HG03558 (cell line): ENCODE data around the gene GOLGA2.
"Not testable (repeated sequence)": the region's sequence is repeated elsewhere in the genome, so short reads cannot be mapped to it uniquely, and the experiment has no call there.

Experiments
- ATAC-seq: cut with Tn5 transposase; IDR thresholded peaks from one replicate; pipeline ENCODE4 v1.9.1; 2021; ENCODE audit warnings: moderate number of reproducible peaks; ENCODE audit not compliant: unreplicated experiment; ENCODE audit errors: extremely low read depth

The GOLGA2 gene

DNA sequence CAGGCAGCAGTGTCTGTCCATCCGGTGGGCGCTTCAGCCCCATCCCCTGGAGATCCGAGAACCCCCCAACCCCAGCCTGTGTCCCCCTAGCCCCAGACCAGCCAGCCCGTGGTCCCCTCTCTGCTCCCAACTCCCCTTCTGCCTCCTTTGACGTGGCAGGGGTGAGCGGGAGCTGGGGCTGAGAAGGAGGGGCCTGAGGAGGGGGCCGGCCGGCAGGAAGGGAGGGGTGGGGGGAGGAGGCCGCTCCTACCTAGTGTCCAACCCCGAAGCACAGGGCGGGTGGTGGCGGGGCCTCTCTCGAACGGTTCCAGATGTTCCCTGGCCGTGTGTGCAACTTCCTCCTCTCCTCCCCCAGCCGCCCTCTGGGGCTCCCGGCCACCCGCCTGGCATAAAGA lies 31.0 kb downstream of the GOLGA2 start:
- ATAC-seq = no peak

DNA sequence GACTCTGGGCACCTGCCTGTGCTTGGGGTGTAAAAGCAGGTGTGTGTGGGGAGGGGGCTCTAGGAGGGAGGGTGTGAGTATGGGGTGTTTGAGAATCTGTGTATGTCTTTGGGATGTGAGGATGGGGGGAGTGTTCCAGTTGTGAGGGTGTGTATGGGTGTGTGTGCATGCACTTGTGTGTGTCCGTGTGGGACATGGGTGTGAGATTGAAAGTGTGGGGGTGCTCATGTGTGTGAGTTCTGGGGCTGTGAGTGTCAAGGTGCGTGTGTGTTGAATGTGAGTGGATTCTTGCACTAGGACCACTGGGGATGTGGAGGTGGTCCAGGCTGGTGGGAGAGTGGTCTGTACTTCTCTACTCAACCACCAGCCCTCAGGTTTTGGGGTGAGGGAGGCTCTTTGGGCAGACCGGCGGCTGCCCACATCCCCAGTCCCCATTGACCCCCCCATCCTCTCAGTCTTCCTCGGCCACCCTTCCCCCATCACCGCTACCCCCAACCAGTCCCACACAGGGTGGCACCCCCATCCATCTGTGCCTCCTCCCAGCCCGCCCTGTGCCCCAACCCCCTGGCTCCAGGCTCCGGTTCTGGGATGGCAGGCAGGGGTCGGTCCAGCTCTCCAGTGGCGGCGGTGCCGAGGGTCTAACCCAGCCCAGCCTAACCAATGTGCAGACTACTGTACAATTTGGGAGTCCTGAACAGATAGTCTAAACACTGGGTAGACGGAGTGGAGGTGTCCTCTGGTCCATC lies 31.5 kb downstream of the GOLGA2 start:
- ATAC-seq = no peak

DNA sequence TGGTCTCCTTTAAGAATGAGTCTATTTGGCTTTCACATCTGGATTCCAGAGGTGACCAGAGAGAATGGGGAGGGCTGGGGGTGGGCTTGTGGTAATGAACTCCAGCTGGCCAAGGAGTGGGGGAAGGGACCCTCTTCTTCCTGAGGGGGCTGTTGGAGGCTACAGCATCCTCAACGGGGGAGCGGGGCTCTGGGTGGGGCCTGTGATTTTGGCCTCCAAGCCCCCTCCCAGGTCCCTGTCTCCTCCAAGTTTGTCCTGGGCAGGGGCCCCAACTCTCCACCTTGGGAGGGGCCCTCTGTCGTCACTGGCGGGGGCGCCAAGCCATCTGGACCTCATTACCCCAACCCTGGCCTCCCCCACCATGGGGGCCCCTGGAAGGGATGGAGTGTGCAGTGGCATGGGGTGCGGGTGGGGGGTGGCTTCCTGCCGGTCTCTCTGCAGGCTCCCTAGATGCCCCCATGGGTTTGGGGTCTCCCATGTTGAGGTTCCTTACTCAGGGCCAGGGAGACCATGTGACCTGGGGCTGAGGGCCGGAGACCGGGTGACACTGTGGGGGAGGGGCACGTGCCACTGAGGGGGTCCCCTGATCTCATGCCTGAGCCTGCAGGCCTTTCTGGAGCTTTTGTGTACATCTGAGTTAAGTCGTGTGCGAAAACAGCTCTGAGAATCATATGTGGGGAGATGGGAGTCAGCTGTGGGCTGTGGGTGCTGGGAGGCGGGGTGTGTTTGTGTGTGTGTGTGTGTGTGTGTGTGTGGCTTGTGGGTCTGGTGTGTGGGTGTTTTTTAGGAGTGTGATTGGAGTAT lies 32.4 kb downstream of the GOLGA2 start:
- no peak for ATAC-seq

GRCh38 chr9:128242828-128243214 lies 33.0 kb downstream of the GOLGA2 start:
- no peak for ATAC-seq

- ATAC-seq = no peak
These were observed 33.7 kb downstream of the GOLGA2 start for GRCh38 chr9:128242124-128242523.

DNA sequence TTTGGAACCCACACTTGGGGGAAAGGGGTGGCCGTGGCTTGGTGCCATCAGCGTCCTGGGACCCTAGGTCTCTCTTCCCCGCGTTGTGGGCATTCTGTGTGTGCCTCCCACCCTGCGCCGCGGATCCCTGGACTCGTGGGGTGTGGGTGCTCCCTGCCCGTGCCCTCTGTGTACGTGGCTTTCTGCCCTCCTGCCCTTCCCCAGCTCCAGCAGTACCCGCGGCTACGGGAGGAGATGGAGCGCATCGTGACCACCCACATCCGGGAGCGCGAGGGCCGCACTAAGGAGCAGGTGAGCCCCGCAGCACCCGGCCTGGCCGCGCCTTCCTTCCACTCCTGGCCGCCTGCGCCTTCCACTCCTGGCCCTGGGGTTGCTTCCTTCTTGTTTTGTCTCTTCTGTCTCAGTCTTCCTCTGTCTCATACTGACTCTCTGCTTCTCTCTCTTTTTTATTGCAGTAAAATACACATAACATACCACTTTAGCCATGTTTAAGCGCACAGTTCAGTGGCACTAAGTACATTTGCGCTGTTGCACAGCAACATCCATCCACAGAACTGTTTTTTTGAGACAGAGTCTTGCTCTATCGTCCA lies 41.9 kb downstream of the GOLGA2 start:
- ATAC-seq = no peak

DNA sequence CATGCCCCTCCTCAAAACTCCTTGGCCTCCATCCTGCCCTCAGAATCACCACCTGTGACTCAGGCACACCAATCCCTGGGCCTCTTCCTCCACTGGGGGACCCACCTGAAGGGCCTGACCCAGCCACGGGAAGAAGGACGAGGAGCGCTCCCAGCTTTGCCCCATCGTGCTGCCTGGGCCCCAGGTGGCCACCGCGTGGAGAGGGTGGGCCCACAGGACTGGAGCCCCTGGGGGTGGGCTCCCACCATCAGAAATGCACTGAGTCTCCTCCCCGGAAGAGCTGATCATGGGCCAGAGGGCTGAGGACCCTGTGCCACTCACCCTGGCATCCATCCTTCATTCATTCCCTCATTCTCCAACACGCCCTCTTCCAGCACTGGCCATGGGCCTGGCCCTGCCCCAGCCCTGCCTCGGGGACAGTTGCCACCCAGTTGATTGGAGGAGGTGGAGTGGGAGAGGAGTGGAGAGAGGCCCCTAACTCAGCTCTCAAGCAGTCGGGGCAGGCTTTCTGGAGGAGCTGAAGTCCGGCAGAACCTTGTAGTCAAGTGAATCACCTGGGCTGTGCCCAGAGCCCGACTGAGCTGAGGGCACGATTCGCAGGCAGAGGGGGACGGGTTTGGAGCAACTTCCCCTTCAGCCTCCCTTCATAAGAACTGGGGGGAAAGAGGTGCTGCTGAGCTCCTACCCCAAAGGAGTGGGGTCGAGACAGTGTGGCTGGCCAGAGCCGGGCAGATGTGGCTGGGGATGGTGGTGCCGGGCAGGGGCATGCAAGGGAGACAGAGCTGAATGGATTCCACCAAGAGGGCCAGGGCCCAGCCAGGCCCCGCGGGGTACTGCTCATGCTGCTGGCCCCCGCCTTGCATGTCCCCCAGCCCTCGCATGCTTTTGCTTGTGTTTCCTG lies 43.0 kb downstream of the GOLGA2 start:
- no peak for ATAC-seq

DNA sequence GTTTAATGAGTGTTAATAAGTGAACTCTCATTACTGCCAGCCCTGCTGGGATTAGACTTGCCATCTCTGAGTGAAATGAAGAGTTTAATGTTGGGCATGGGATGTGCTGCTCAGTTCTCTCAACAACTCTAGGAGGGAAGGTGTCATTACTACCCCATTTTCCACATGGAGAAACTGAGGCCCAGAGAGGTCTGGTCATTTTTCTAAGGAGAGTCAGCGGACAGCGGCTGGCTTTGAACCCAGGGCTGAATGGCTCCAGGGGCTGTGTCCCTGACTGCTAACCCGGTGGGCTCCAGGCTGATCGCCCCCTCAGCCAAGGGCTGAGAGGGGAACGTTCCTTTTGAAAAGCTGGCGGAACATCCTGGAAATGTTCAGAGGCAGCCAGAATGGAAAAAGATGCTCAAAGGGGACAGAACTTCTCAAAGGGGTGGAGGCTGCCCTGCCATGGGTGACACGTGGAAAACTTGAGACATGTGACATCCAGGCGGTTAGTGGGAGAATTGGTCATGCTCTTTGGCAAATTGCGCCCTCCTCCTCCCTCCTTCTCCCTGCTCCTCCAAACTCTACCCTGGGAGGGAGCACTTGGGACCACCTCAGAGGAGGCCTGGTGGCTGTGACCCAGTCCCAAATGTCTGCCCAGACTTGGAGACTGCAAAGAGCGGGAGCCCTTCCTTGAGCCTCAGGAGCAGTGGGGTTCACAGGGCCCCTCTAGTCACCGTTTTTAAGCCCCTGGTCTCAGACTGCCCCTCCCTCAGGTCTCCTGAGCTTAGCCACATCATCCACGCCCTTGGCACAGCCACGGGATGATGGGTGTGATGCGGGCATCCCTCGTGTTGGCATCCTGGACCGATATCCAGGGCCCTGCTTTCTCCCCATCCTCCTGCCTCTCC lies 43.9 kb downstream of the GOLGA2 start:
- ATAC-seq = no peak

- not testable (repeated sequence) for ATAC-seq
These were observed 44.9 kb downstream of the GOLGA2 start for GRCh38 chr9:128230897-128231296.

GRCh38 chr9:128226412-128226801 lies 49.4 kb downstream of the GOLGA2 start:
- no peak for ATAC-seq

DNA sequence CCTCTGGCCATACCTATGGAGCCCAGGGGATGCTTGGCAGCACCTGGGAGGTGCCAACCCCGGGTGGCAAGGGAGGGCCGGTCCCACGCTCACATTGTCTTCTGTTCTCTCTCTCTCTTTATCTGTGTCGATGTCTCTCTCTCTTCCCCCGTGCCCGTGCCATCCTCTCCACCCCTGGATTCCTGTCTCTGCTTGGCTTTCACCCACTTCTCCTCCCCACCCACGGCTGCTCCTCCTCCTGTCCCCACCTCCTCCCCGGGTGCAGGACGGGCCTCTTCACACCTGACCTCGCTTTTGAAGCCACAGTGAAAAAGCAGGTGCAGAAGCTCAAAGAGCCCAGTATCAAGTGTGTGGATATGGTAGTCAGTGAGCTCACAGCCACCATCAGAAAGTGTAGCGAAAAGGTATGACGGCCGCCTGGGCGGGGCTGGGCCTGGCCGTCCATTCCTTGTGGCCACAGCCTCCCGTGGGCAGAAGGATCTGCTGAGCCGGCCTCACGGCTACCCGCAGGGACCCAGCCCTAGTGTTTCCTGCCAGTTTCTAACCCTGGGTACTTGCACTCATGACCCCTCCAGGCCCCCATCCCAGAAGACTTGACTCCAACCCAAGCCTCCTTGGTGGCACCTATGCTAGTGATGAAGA lies 49.9 kb downstream of the GOLGA2 start:
- no peak for ATAC-seq

- ATAC-seq = no peak
These were observed 50.9 kb downstream of the GOLGA2 start for GRCh38 chr9:128224877-128225276.

- ATAC-seq = no peak
These were observed 52.7 kb downstream of the GOLGA2 start for GRCh38 chr9:128222880-128223670.

- no peak for ATAC-seq
These were observed 53.8 kb downstream of the GOLGA2 start for GRCh38 chr9:128222026-128222425.

DNA sequence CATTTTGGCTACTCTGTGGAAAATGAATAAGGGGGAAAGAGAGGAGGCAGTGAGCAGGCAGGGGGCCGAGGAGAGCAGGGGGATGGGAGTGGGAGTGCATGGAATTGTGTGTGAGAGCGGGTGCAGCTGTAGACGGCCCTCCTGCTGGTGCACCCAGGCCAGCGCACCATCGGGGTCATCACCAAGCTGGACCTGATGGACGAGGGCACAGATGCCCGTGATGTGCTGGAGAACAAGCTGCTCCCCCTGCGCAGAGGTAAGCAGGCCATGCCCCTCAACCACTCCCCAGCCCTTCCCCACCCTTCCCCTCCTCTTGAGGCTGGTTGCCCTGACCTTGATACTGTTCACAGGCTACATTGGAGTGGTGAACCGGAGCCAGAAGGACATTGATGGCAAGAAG lies 56.0 kb downstream of the GOLGA2 start:
- ATAC-seq = no peak

DNA sequence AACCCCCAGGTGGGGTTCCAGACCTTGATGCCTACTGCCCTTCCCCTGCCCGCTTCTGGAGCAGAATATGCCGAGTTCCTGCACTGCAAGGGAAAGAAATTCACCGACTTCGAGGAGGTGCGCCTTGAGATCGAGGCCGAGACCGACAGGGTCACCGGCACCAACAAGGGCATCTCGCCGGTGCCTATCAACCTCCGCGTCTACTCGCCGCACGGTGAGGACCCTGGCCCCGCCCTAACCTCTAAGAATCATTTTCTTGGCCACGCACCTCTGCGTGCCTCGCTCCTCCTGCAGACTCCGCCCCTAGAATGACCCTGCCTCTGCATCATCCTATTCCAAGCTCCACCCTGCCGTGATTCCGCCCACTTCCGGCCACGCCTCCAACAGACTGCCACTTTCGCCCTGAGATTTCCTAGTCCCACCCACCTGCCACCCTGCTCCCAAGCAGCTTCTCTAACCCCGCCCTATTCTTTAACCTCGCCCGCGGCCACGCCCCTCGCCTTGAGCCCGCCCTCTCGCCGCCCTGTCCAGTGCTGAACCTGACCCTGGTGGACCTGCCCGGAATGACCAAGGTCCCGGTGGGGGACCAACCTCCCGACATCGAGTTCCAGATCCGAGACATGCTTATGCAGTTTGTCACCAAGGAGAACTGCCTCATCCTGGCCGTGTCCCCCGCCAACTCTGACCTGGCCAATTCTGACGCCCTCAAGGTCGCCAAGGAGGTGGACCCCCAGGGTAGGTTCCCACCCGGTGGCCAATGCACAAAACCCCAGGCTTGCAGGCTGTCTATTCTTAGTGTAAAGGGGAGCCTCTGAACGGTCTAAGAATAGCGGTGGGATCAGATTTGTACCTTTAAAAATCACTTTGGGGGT lies 57.1 kb downstream of the GOLGA2 start:
- peak; percentile 66 for ATAC-seq

GRCh38 chr9:128218172-128218517 lies 57.7 kb downstream of the GOLGA2 start:
- no peak for ATAC-seq
